GM10266 (cell line): ENCODE results near the gene TBC1D21.

Source experiments
- DNase-seq: peaks from one replicate; pipeline ENCODE4 v3.0.0; 2012; ENCODE audit errors: extremely low spot score
- CTCF ChIP-seq: IDR thresholded peaks from 2 replicates; pipeline ENCODE4 v1.5.1; 2012; ENCODE audit warnings: mild to moderate bottlenecking, low read depth; ENCODE audit not compliant: control insufficient read depth, insufficient read depth; ENCODE audit errors: missing control alignments

The TBC1D21 gene

GRCh38 chr15:73867956-73868355, 5.4 kb upstream of the TBC1D21 start:
- TF ChIP-seq CTCF, result no peak
- DNase-seq, result no peak

GRCh38 chr15:73869216-73869995, 4.0 kb upstream of the TBC1D21 start:
- no peak for TF ChIP-seq CTCF
- DNase-seq, result no peak

DNA sequence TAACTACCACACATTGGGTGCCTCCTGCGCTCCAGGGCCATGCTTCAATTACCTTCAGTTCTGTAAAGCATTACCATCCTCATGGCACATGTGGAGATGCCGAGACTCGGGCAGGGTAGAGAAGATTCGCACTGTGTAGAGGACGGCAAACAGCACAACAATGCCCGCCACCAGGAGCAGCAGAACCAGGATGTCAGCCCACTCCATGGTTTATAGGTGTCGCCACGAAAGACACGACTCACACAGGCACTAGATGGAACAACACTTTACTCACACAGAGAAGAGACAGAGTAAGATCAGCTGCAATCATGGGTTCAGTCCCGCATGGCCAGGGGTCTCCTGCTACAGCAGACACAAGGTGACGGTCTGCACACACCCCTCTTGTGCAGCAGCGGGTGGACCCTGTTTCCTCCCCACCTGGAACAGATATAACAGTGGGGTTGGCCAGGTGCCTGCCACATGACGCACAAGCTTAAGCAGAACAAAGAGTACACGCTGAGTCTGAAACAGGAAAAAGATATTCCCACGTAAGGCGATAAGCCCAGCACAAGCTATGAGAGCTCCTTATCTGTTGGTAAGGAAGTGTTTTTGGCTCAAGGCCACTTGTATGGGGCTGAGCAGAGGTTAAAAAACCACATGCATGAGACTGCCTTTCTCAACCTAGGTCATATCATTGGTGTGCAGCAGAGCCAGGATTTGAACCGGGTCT, 2.5 kb upstream of the TBC1D21 start:
- DNase-seq, result no peak
- no peak for TF ChIP-seq CTCF

GRCh38 chr15:73872346-73872745, 1.0 kb upstream of the TBC1D21 start:
- no peak for DNase-seq
- TF ChIP-seq CTCF, result no peak

DNA sequence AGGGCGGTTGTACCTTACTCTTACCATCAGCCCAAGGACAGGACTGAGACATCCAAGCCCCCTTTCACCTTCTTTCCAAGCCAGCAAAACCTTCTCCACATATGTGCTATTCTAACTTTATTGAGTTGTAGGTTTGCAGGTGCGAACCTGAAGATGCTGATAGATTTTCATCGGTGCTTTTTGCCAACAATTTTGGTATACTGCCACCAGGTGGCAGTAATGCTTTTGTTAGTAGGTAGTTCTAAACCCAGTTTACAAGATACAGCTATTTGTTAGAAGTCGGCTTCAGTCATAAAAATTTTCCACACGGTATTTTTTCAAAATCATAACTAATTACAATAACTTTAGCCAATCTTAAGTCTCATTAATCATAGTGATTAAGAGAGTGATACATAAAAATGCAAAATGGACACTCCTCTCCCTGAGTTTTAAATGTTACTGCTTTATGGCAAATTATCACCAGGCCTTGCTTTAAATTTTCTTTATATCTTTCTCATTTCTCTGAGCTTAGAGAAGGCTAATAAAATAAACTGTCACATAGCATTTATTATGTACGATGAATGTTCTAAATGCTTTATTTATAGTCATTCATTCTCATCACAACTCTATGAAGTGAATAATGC, 636 bp downstream of the TBC1D21 start:
- peak; percentile 69 for TF ChIP-seq CTCF
- DNase-seq, result peak; percentile 42

DNA sequence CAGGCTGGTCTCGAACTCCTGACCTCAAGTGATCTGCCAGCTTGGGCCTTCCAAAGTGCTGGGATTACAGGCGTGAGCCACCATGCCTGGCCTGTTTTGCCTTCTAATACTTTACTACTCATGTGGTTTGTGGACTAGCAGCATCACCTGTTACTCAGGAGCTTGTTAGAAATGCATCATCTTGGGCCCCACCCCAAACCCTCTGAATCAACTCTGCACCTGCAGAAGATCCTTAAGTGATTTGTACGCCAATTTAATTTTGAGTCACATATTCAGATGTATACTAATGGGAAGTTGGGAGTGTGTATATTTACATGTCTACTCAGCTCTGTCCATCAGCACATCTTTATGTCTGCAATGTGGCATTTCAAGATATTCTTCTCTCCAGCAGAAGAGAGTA, 6.1 kb downstream of the TBC1D21 start:
- no peak for DNase-seq
- no peak for TF ChIP-seq CTCF
